KMS-11 (cell line): ENCODE measurements around the gene CLGN.

ENCODE experiments used
- H2AFZ ChIP-seq: fragments of 200-600 bp; sonication (generic); 2 replicates; pipeline ENCODE4 v1.6.1; 2016; ENCODE audit warnings: antibody characterized with exemption, mixed run types, low read depth
- H3K27ac ChIP-seq: fragments of 200-600 bp; sonication (generic); 2 replicates; pipeline ENCODE4 v1.6.1; 2016; ENCODE audit warnings: mild to moderate bottlenecking, mixed run types
- H3K27me3 ChIP-seq: fragments of 200-600 bp; sonication (generic); 2 replicates; pipeline ENCODE4 v1.6.1; 2017; ENCODE audit warnings: mild to moderate bottlenecking, low read depth, mixed run types, moderate library complexity; ENCODE audit not compliant: insufficient read depth
- H3K36me3 ChIP-seq: fragments of 200-600 bp; sonication (generic); 2 replicates; pipeline ENCODE4 v1.6.1; 2017; ENCODE audit warnings: mild to moderate bottlenecking, mixed run types; ENCODE audit not compliant: insufficient read depth
- H3K4me1 ChIP-seq: fragments of 200-600 bp; sonication (generic); 2 replicates; pipeline ENCODE4 v1.6.1; 2016; ENCODE audit warnings: mild to moderate bottlenecking, low read depth, mixed run types; ENCODE audit not compliant: poor library complexity, severe bottlenecking
- H3K4me2 ChIP-seq: fragments of 200-600 bp; sonication (generic); 2 replicates; pipeline ENCODE4 v1.7.0; 2016; ENCODE audit warnings: mild to moderate bottlenecking, mixed run types
- H3K4me3 ChIP-seq: fragments of 200-600 bp; sonication (generic); IDR thresholded peaks from 2 replicates; pipeline ENCODE4 v1.6.1; 2017; ENCODE audit warnings: low read depth, low read length, mixed read lengths; ENCODE audit not compliant: insufficient read depth
- H3K79me2 ChIP-seq: fragments of 200-600 bp; sonication (generic); 2 replicates; pipeline ENCODE4 v1.6.1; 2016; ENCODE audit warnings: low read depth, mixed run types; ENCODE audit not compliant: insufficient read depth
- H3K9ac ChIP-seq: fragments of 200-600 bp; sonication (generic); 2 replicates; pipeline ENCODE4 v1.6.1; 2016; ENCODE audit warnings: mild to moderate bottlenecking, mixed run types
- H4K20me1 ChIP-seq: fragments of 200-600 bp; sonication (generic); 2 replicates; pipeline ENCODE4 v1.6.1; 2016; ENCODE audit warnings: mild to moderate bottlenecking, mixed run types; ENCODE audit not compliant: insufficient read depth
- CTCF ChIP-seq: fragments of 200-600 bp; sonication (generic); conservative IDR thresholded peaks from 2 replicates; pipeline ENCODE4 v1.6.1; 2017; ENCODE audit warnings: low read depth, mild to moderate bottlenecking, antibody characterized with exemption, low read length, moderate library complexity, mixed read lengths

Gene CLGN

GRCh38 chr4:140382732-140383131, 44.7 kb downstream of the CLGN start:
- no peaks in the 10 kb centered on the region for H3K27me3 ChIP-seq
- H3K27ac ChIP-seq: no peak overlapping the region
- no peak overlapping the region for H3K9ac ChIP-seq
- TF ChIP-seq CTCF: no peak
- no peaks in the 10 kb centered on the region for H3K36me3 ChIP-seq
- H4K20me1 ChIP-seq: no peaks in the 10 kb centered on the region
- H3K79me2 ChIP-seq: no peaks in the 10 kb centered on the region
- H3K4me1 ChIP-seq: no peaks in the 10 kb centered on the region
- H3K4me2 ChIP-seq: no peak overlapping the region
- no peak overlapping the region for H3K4me3 ChIP-seq
- H2AFZ ChIP-seq: no peak overlapping the region

GRCh38 chr4:140374130-140374477, 53.3 kb downstream of the CLGN start:
- H3K27ac ChIP-seq: no peak overlapping the region
- peak overlapping the region; percentile 100; the same call in 1 of the 2 replicates for H2AFZ ChIP-seq
- peaks cover 18% of the 10 kb centered on the region; the same call in 1 of the 2 replicates for H3K79me2 ChIP-seq

GRCh38 chr4:140373328-140374129, 53.9 kb downstream of the CLGN start, which contains the start of gene SCOC:
Gene SCOC (plus strand): TSS chr4:140373646. CDS start chr4:140379171, 5,525 bp downstream.
- H3K9ac ChIP-seq: peak within 1 kb of the TSS; percentile 52; the same call in 1 of the 2 replicates
- H3K36me3 ChIP-seq: no peaks in the 10 kb centered on the region
- no peak within 1 kb of the TSS for H3K27ac ChIP-seq
- no peaks in the 10 kb centered on the region for H3K27me3 ChIP-seq
- peaks cover 18% of the 10 kb centered on the region; the same call in 1 of the 2 replicates for H3K79me2 ChIP-seq
- H3K4me1 ChIP-seq: peaks cover 16% of the 10 kb centered on the region
- peak within 1 kb of the TSS; percentile 84 for H3K4me2 ChIP-seq
- no peak; the same call in 1 of the 2 replicates for TF ChIP-seq CTCF
- H4K20me1 ChIP-seq: no peaks in the 10 kb centered on the region
- H2AFZ ChIP-seq: peak within 1 kb of the TSS; percentile 100
- H3K4me3 ChIP-seq: peak within 1 kb of the TSS; percentile 63

More at GRCh38 chr4:140374130-140374477, 53.3 kb downstream of the CLGN start:
- Histone ChIP-seq H3K4me1 (peaks cover 16% of the 10 kb centered on the region), H3K4me3 (peak overlapping the region; percentile 63), H3K9ac (peak overlapping the region; percentile 52; the same call in 1 of the 2 replicates), H3K27me3 (no peaks in the 10 kb centered on the region), H4K20me1 (no peaks in the 10 kb centered on the region), H3K36me3 (no peaks in the 10 kb centered on the region), H3K4me2 (peak overlapping the region; percentile 84)
- TF ChIP-seq CTCF: no peak

- Histone ChIP-seq H3K9ac (peak overlapping the region; percentile 13; the same call in 1 of the 2 replicates), H3K4me1 (peaks cover 16% of the 10 kb centered on the region), H3K27me3 (no peaks in the 10 kb centered on the region), H3K79me2 (peaks cover 18% of the 10 kb centered on the region; the same call in 1 of the 2 replicates), H3K36me3 (no peaks in the 10 kb centered on the region), H3K4me2 (peak overlapping the region; percentile 68), H4K20me1 (no peaks in the 10 kb centered on the region), H3K4me3 (peak overlapping the region; percentile 63), H3K27ac (no peak overlapping the region), H2AFZ (peak overlapping the region; percentile 100)
- TF ChIP-seq CTCF: peak; percentile 29; the same call in 1 of the 2 replicates
Measured at GRCh38 chr4:140372751-140373327, 54.6 kb downstream of the CLGN start.
